SJCRH30 (cell line): ENCODE results near the gene RYR2. TPM values are rescaled to one million over a fixed set of nuclear protein-coding genes. Genes with fewer than 3 reads are reported as not detected.
A peak's percentile ranks its signal among the peaks of the same experiment; 100 is the strongest.

ENCODE experiments used
- DNase-seq, 2 experiments: peaks; one replicate each; pipeline ENCODE4 v3.0.0-alpha.2; 2015 to 2020
- H3K27ac ChIP-seq: fragments of 250-450 bp; sonication (Bioruptor Pico); 2 replicates; pipeline ENCODE4 v1.5.1; 2020; ENCODE audit warnings: mild to moderate bottlenecking, moderate library complexity
- H3K27me3 ChIP-seq: fragments of 250-450 bp; sonication (Bioruptor Pico); 2 replicates; pipeline ENCODE4 v1.5.1; 2020; ENCODE audit warnings: mild to moderate bottlenecking, moderate library complexity
- H3K36me3 ChIP-seq: fragments of 250-450 bp; sonication (Bioruptor Pico); 2 replicates; pipeline ENCODE4 v1.5.1; 2020; ENCODE audit warnings: mild to moderate bottlenecking, moderate library complexity
- H3K4me1 ChIP-seq: fragments of 250-450 bp; sonication (Bioruptor Pico); 2 replicates; pipeline ENCODE4 v1.5.1; 2020; ENCODE audit warnings: mild to moderate bottlenecking, moderate library complexity
- H3K4me3 ChIP-seq: fragments of 250-450 bp; sonication (Bioruptor Pico); 2 replicates; pipeline ENCODE4 v1.5.1; 2020; ENCODE audit warnings: mild to moderate bottlenecking, moderate library complexity
- H3K9me3 ChIP-seq: fragments of 250-450 bp; sonication (Bioruptor Pico); replicated peaks from 2 replicates; pipeline ENCODE4 v1.5.1; 2020; ENCODE audit warnings: mild to moderate bottlenecking, moderate library complexity
- total RNA-seq: library from RNA; depleted of rRNA; stranded (reverse); fragments of >200 nt; shearing (Covaris generic); gene quantifications from 2 replicates; pipeline ENCODE4 v1.2.3, GENCODE V29; 2014

RYR2 gene
- total RNA-seq, 1 experiment from 2014 or later = 1.3 TPM

DNA sequence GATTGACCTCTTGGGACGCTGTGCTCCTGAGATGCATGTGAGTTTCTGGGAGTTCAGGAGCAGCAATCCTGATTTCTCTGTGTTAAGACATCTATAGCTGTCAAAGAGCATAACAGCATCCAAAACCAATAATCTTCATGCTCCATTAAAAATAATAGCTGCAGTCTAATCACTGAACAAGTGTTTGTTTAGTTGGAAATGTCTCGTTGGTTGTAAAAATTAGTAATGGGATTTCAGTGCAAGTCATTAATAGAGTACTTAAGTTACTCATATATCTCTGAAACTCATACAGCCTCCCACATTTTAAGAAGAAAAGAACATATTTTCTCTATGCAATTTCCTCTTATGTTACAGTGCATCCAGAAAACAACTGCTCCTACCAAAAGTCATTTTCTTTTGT, 599.0 kb downstream of the RYR2 start:
- no peak for DNase-seq
- Histone ChIP-seq H3K9me3 (no peaks in the 10 kb centered on the region), H3K4me1 (no peaks in the 10 kb centered on the region), H3K36me3 (no peaks in the 10 kb centered on the region), H3K27me3 (no peaks in the 10 kb centered on the region), H3K4me3 (no peak overlapping the region), H3K27ac (no peak overlapping the region)

DNA sequence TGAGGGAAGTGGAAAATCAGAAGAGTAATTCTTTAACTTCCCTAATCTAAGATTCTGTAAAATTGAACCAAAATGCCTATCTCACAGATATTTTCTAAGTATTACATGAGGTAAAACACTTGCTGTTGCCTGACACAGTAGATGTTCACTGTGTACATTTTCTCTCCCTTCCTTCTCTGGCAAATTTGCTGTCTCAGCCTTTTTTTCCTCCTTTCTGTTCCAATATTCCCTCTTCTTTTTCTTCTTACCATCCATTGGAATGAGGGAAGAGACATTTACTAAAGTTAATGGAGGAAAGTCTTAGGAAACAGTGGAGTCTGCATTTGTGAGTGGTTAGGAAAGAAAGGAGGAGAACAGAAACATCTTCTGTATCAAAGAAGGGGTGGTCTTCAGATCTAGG, 608.8 kb downstream of the RYR2 start:
- DNase-seq = no peak
- H3K27ac ChIP-seq = no peak overlapping the region
- no peaks in the 10 kb centered on the region for H3K27me3 ChIP-seq
- H3K36me3 ChIP-seq = no peaks in the 10 kb centered on the region
- no peak overlapping the region for H3K4me3 ChIP-seq
- no peaks in the 10 kb centered on the region for H3K4me1 ChIP-seq
- no peaks in the 10 kb centered on the region for H3K9me3 ChIP-seq

DNA sequence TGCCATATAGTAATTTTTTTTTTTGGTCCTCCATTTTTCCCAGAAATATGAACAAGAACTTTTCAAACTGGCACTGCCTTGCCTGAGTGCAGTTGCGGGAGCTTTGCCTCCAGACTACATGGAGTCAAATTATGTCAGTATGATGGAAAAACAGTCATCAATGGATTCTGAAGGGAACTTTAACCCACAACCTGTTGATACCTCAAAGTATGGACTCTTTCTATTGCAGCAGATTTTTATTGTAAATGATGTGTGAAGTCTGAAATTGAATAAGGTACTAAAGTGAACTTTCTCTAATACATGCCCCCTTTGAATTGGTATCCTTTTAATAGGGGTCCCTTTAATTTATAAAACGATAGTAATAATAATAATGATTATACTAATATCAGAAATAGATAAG, 613.8 kb downstream of the RYR2 start:
- no peaks in the 10 kb centered on the region for H3K36me3 ChIP-seq
- H3K27me3 ChIP-seq = no peaks in the 10 kb centered on the region
- DNase-seq = no peak
- H3K27ac ChIP-seq = no peak overlapping the region
- H3K4me3 ChIP-seq = no peak overlapping the region
- H3K9me3 ChIP-seq = no peaks in the 10 kb centered on the region
- no peaks in the 10 kb centered on the region for H3K4me1 ChIP-seq

GRCh38 chr1:237664348-237664747, 622.4 kb downstream of the RYR2 start:
- no peak for DNase-seq
- no peaks in the 10 kb centered on the region for H3K4me1 ChIP-seq

GRCh38 chr1:237670302-237670701, 628.3 kb downstream of the RYR2 start:
- Histone ChIP-seq H3K9me3 (no peaks in the 10 kb centered on the region), H3K27ac (no peak overlapping the region), H3K4me3 (no peak overlapping the region), H3K4me1 (no peaks in the 10 kb centered on the region), H3K36me3 (no peaks in the 10 kb centered on the region), H3K27me3 (no peaks in the 10 kb centered on the region)
- no peak for DNase-seq

More at GRCh38 chr1:237664348-237664747, 622.4 kb downstream of the RYR2 start:
- H3K4me3 ChIP-seq = no peak overlapping the region
- no peaks in the 10 kb centered on the region for H3K27me3 ChIP-seq
- no peaks in the 10 kb centered on the region for H3K36me3 ChIP-seq
- no peak overlapping the region for H3K27ac ChIP-seq
- no peaks in the 10 kb centered on the region for H3K9me3 ChIP-seq

DNA sequence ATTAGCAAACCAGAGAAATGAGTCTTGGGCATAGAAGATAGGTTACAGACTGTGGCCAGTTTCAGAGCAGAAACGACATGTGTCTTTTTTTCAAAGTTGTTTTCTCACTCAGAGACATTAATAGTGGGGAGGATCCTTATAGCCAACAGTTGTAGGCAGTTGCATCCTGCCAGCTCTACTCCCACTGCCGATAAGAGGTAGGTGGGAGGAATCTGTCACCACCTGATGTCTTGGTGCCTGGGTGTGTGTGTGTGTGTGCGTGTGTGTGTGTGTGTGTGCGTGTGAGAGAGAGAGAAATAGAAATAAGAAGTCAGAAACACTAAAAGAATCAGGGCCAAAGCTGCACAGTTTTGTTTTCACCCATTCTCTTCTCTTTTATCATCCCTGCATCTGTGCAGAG, 629.3 kb downstream of the RYR2 start:
- no peak for DNase-seq
- Histone ChIP-seq H3K27ac (no peak overlapping the region), H3K9me3 (no peaks in the 10 kb centered on the region), H3K4me3 (no peak overlapping the region), H3K36me3 (no peaks in the 10 kb centered on the region), H3K27me3 (no peaks in the 10 kb centered on the region), H3K4me1 (no peaks in the 10 kb centered on the region)

DNA sequence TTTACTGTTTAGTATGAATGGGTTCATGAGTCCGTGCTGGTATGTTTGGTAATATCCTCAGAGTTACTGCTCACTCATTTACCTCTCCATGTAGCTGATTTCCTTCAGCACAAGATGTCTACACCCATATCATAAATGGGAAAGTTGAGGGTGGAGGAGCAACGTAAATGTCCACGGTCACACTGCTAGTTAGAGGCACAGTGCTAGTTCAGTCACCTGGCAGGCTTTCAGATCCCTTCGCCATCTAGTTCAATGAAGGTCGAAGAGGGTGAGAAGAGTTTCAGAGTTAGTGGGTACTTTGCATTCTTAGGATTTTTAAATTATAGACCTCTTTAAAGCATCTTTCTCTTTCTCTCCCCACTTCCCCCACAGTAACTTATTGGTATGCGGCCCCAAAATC, 630.0 kb downstream of the RYR2 start:
- H3K27me3 ChIP-seq = no peaks in the 10 kb centered on the region
- no peak overlapping the region for H3K4me3 ChIP-seq
- no peaks in the 10 kb centered on the region for H3K9me3 ChIP-seq
- no peak overlapping the region for H3K27ac ChIP-seq
- DNase-seq = no peak
- no peaks in the 10 kb centered on the region for H3K4me1 ChIP-seq
- H3K36me3 ChIP-seq = no peaks in the 10 kb centered on the region

DNA sequence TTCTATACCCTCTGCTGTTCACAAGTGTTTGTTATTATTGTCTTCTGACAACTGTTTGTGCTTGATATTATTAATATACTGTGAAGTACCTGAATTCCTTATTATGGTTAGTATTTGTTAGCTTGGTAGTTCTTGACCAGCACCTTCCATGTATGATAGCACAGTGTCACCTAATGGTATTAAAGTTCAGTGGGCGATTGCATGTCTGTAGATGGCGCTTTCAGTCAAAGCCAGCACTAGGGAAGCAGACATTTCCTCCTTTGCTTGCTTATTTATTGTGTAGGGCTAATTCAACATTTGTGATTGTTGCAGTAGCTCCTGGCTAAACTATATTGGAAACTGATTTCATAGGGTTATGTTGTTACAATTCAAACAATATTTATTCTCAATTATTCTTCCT, 630.8 kb downstream of the RYR2 start:
- DNase-seq = peak in 1 of 2 experiments; percentile 5
- Histone ChIP-seq H3K27me3 (no peaks in the 10 kb centered on the region), H3K9me3 (no peaks in the 10 kb centered on the region), H3K4me1 (no peaks in the 10 kb centered on the region), H3K4me3 (no peak overlapping the region), H3K27ac (no peak overlapping the region), H3K36me3 (no peaks in the 10 kb centered on the region)

DNA sequence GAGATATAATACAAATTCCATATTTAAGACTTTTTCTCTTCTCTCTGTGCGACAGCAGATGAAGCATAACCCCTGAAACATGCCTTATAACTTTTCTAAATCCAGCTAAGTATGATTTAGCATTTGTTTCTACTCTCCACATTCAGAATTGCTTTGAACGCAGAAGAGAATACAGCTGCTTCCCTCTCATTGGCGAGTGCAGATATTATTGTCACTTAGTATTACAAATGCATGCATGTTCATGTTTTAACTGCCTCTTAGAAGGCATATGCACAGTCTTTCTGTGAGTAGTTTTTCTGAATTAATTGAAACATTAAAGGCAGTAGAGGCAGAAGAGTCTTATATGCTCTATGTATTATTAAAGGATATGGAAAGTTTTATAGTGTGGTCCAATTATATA, 631.6 kb downstream of the RYR2 start:
- H3K4me3 ChIP-seq = no peak overlapping the region
- H3K36me3 ChIP-seq = no peaks in the 10 kb centered on the region
- H3K4me1 ChIP-seq = no peaks in the 10 kb centered on the region
- no peaks in the 10 kb centered on the region for H3K9me3 ChIP-seq
- no peak for DNase-seq
- H3K27me3 ChIP-seq = no peaks in the 10 kb centered on the region
- no peak overlapping the region for H3K27ac ChIP-seq

- DNase-seq = peak in 1 of 2 experiments; percentile 6
- H3K4me3 ChIP-seq = no peak overlapping the region
- no peak overlapping the region for H3K27ac ChIP-seq
- no peaks in the 10 kb centered on the region for H3K9me3 ChIP-seq
- no peaks in the 10 kb centered on the region for H3K36me3 ChIP-seq
- H3K4me1 ChIP-seq = no peaks in the 10 kb centered on the region
- no peaks in the 10 kb centered on the region for H3K27me3 ChIP-seq
Observed at GRCh38 chr1:237677979-237678378, 636.0 kb downstream of the RYR2 start.

- H3K27me3 ChIP-seq = no peaks in the 10 kb centered on the region
- H3K9me3 ChIP-seq = no peaks in the 10 kb centered on the region
- DNase-seq = no peak
Observed at GRCh38 chr1:237679687-237680086, 637.7 kb downstream of the RYR2 start.

GRCh38 chr1:237681210-237681609, 639.2 kb downstream of the RYR2 start:
- Histone ChIP-seq H3K9me3 (no peaks in the 10 kb centered on the region), H3K36me3 (no peaks in the 10 kb centered on the region), H3K4me1 (peaks cover 7% of the 10 kb centered on the region), H3K27me3 (no peaks in the 10 kb centered on the region), H3K4me3 (no peak overlapping the region), H3K27ac (no peak overlapping the region)
- no peak for DNase-seq

More at GRCh38 chr1:237679687-237680086, 637.7 kb downstream of the RYR2 start:
- H3K4me3 ChIP-seq = no peak overlapping the region
- no peaks in the 10 kb centered on the region for H3K36me3 ChIP-seq
- no peak overlapping the region for H3K27ac ChIP-seq
- no peaks in the 10 kb centered on the region for H3K4me1 ChIP-seq

DNA sequence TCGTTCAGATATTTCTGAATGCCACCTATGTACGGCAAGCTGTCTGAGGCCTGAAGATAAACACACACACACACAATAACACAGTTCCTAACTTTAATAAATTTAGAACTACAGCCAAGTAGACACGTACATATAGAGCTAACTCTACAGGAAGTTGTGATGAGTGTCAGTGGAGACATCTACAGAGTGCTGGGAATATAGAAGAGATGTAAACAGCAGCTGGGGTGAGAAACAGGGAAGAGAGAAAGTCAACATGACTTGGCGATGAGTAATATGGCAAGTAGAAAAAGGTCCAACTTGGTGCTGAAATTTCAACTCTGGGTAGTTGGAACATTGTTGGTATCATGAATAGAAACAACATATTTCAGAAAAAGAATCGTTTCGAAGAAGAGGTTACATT, 642.3 kb downstream of the RYR2 start:
- Histone ChIP-seq H3K36me3 (no peaks in the 10 kb centered on the region), H3K27ac (no peak overlapping the region)
- no peak for DNase-seq

DNA sequence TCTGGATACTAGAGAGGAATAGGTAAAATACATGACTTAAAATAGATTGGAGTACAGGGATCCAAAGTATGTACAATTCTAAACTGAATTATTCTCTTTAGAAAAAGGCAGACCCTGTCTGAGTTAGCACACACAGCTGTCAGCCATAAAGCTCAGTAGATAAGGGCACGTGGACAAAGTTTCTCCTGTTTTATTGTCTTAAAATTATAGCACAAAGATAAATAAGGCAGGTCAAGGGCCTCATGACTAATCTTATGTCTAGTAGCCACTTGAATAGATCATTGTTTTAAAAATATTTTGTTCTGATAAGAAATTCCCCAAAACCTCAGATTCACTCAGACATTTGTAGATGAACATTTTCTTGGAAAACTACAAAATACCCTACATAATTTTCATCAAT, 643.6 kb downstream of the RYR2 start:
- DNase-seq = no peak
- Histone ChIP-seq H3K9me3 (no peaks in the 10 kb centered on the region), H3K4me1 (peaks cover 7% of the 10 kb centered on the region)

More for the DNA sequence above, 642.3 kb downstream of the RYR2 start:
- Histone ChIP-seq H3K9me3 (no peaks in the 10 kb centered on the region), H3K4me1 (peaks cover 7% of the 10 kb centered on the region), H3K4me3 (no peak overlapping the region), H3K27me3 (no peaks in the 10 kb centered on the region)

GRCh38 chr1:237687804-237688203, 645.8 kb downstream of the RYR2 start:
- no peaks in the 10 kb centered on the region for H3K27me3 ChIP-seq
- H3K4me1 ChIP-seq = peaks cover 7% of the 10 kb centered on the region
- H3K36me3 ChIP-seq = no peaks in the 10 kb centered on the region
- DNase-seq = no peak
- no peak overlapping the region for H3K27ac ChIP-seq
- no peaks in the 10 kb centered on the region for H3K9me3 ChIP-seq
- no peak overlapping the region for H3K4me3 ChIP-seq

More for the DNA sequence above, 643.6 kb downstream of the RYR2 start:
- Histone ChIP-seq H3K27me3 (no peaks in the 10 kb centered on the region), H3K36me3 (no peaks in the 10 kb centered on the region), H3K4me3 (no peak overlapping the region), H3K27ac (no peak overlapping the region)

GRCh38 chr1:237690656-237691055, 648.7 kb downstream of the RYR2 start:
- Histone ChIP-seq H3K27ac (no peak overlapping the region), H3K4me3 (no peak overlapping the region), H3K4me1 (peaks cover 2% of the 10 kb centered on the region), H3K27me3 (no peaks in the 10 kb centered on the region), H3K36me3 (no peaks in the 10 kb centered on the region), H3K9me3 (no peaks in the 10 kb centered on the region)
- DNase-seq = no peak
